HL-60/S4 treated with phorbol 12-myristate 13-acetate at 8.2 ng/mL for 4 days and 3 days (cell line): ENCODE measurements around the gene RERE.
"Not testable (repeated sequence)": the region's sequence is repeated elsewhere in the genome, so short reads cannot be mapped to it uniquely, and the experiment has no call there.

ENCODE experiments used
- in situ Hi-C: fragments of 300-500 bp; cut with MboI; formaldehyde crosslinking; loops from 2 replicates; pipeline ENCODE4 v1.15.0; 2022; ENCODE audit warnings: low sequenced_read_pairs

Gene RERE

GRCh38 chr1:8395433-8395866 is 422.0 kb downstream of the RERE start:
- in situ Hi-C loops, result no loop called here

DNA sequence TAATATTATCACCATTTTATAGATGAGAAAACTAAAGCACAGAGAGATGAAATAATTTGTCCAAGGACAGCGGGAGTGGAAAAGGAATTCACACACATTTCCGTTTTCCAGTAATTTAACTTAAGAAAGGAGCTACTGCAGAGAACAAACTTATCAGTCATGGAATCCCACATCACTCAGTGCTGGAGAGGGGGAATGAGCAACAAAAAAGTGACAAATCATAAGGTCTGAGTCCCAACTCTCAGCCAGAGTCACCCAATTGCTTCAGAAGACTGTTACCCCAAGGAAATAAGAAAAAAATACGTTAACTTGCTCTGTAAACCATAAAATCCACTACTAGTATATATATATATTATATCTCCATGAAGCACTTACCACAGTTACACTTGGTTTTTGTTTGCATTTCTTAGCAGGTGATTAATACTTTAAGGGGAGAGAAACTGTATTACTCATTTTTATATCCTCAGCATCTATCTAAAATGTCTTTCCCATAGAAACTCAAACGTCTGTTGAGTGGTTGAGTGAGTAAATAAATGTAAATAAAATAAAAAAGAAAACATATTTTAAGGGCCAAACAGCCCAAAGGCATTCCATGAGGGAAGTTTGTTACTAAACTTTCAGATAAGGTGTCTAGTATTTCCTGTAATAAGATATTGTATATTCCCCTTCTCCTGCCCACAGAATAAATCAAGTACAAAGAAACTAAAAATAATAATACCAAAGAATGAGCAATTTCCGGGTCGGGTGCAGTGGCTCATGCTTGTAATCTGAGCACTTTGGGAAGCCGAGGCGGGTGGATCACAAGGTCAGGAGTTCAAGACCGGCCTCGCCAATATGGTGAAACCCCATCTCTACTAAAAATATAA is 422.8 kb downstream of the RERE start:
- in situ Hi-C loops, result no loop called here

DNA sequence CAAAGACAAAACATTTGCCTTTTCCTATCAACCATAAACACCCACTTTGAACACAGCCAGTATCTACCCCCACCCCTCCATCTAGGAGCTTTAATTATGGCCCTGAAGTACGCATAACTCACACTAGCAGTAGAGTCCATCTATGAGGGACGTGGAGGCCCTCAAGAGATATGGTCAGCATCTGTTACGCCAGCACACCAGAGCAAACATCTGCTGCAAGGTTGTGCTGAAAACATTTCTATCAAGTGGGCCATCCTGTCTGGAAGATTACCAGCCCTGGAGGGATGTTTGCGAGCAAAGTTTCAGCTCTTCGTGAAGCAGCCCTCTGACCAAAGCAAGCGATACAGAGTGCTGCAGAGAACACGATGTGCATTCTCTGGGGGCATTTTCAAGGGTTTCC is 424.9 kb downstream of the RERE start:
- in situ Hi-C loops, result no loop called here

- in situ Hi-C loops, result no loop called here
Observed at GRCh38 chr1:8390707-8391106, 426.7 kb downstream of the RERE start.

DNA sequence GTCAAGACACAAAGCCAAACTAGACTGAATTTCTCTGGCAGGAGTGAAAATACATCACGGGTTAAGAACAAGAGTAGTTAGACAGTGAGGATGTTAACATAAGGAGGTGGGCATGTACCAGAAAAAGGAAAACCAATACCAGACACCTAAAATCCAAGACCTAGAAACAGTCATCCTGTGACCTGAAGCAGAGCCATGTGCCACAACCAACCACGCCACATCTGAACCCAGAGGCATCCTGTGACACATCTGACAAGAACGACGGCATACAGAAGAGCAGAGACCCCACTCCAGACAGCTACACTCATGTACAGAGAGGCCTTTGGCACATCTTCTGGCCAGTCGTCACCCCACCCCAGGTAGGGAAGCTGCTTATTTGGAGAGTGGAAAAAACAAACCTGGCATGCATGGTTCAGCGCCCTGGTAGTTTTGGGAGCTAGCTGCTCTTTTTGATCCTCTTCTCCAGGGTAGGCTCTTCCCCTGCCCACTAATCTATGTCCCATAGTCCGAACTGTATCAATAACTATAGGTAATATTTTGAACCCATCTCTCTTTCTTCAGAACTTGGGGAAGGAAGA is 427.4 kb downstream of the RERE start:
- in situ Hi-C loops, result no loop called here

GRCh38 chr1:8388732-8389562 is 428.5 kb downstream of the RERE start:
- in situ Hi-C loops, result no loop called here

DNA sequence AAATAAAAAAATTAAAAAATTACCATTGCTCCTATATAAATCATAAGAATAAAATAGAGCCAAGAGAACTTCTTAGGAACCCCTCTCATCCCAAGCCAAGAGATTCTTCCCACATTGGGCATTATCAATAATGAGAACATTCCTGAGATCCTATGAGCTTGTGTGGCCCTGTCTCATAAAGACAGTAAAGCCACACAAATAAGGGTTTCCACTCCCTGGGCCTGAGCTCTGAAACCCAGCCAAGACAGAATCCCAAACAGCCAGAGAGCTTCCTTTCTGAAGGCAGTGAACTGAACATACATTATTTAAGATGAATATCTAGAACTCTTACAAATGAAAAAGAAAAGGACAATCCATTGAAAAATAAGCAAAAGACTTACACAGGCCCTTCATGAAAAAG is 431.2 kb downstream of the RERE start:
- in situ Hi-C loops, result no loop called here

DNA sequence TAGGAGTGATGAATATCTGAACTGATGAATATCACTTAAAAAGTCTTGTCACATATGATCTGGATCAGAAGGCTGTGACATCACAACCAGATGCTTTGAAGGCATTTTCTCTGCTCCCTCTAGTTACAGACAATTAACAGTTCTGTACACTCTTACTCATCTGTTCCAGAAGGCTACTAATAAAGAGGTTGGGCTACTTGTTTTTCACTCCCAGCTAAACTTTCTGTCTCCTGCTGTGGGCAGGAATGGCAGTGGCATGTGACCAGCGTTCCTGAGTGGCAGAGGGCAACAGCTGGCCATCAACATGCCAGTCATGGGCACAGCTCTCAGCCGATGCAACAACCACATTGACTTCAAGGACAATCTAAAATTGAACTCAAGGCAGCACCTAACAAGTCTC is 432.9 kb downstream of the RERE start:
- in situ Hi-C loops, result no loop called here

DNA sequence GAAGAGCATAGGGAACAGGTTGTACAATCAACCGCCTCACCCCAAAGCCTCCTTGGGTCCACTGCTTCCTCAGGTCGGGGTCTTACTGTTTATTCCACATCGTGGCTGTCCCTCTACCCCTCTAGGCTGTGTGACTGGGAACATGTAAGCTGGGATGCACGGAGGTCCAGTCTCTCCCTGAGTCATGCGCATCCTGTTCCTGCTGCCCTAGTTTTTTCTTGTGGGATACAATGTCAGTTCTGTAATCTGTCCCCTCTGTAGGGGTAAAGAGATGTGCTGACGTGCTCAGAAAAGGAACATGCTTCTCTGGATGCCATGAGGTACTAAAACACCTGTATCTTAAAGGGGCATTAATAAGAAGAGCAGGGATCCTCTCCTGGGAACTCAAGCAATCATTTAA is 433.4 kb downstream of the RERE start:
- in situ Hi-C loops, result no loop called here

DNA sequence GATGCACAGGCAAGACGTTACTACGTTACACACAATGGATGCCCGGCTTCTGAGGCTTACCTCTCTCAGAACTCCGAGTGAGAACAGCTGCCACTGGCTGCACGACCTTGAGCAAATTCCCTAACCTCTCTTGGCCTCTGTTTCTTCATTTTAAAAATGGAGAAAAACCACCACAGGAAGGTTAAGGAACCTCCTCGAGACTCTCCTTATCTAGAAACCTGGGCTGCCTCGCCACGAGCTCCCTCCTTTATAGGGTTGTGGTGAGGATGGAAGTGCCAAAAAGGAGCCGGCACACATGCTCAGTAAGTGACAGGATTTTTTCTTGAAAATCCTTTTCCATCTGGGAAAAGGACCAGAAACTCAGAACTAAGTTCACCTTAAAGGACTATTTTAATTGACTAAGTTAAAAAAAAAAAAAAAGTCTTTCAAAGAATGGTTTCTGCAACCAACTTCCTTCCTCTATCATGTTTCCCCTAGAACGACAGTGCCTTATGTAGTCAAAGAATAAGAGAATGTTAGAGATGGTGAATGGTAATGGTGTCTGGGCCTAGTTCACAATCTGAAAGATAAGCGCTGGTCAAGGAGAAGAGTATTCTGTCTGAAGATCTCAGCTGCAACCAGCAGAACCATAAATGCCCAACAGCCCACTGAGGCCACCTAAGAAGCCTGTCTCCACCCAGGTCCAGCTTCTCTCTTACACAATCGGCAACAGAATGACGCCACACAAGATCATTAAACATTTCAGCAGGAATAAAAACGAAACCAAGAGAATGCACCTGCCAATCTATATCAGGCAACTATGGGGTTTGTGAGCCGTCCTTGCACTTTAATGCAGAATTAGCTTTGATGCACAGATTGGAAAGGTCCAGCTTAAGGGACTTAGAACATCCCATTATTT is 434.6 kb downstream of the RERE start:
- in situ Hi-C loops, result no loop called here

- in situ Hi-C loops, result no loop called here
Observed at GRCh38 chr1:8382051-8382505, 435.4 kb downstream of the RERE start.

- in situ Hi-C loops, result no loop called here
Observed at GRCh38 chr1:8381618-8382017, 435.8 kb downstream of the RERE start.

- in situ Hi-C loops, result not testable (repeated sequence)
Observed at GRCh38 chr1:8380310-8380709, 437.1 kb downstream of the RERE start.

GRCh38 chr1:8379513-8380186 is 437.8 kb downstream of the RERE start:
- in situ Hi-C loops, result no loop called here

GRCh38 chr1:8378981-8379470 is 438.4 kb downstream of the RERE start:
- in situ Hi-C loops, result no loop called here

- in situ Hi-C loops, result no loop called here
Observed at GRCh38 chr1:8378178-8378577, 439.3 kb downstream of the RERE start.

GRCh38 chr1:8377271-8377981 is 440.0 kb downstream of the RERE start:
- in situ Hi-C loops, result no loop called here

- in situ Hi-C loops, result no loop called here
Observed at GRCh38 chr1:8376358-8376840, 441.0 kb downstream of the RERE start.

- in situ Hi-C loops, result no loop called here
Observed at GRCh38 chr1:8374812-8375211, 442.6 kb downstream of the RERE start.
